Nephron progenitor cell (in vitro differentiated cells): ENCODE results near the gene TTC39C.

Source experiments
- DNase-seq: peaks from one replicate; pipeline ENCODE4 v3.0.0; 2021
- H3K27ac Mint-ChIP-seq: 2 replicates; pipeline ENCODE4 v1.8.0; 2021; ENCODE audit warnings: mild to moderate bottlenecking, moderate library complexity, mixed read lengths
- H3K27me3 Mint-ChIP-seq: 2 replicates; pipeline ENCODE4 v1.8.0; 2021; ENCODE audit warnings: mild to moderate bottlenecking, low read depth, mixed read lengths; ENCODE audit not compliant: poor library complexity
- H3K36me3 Mint-ChIP-seq: 2 replicates; pipeline ENCODE4 v1.8.0; 2021; ENCODE audit warnings: low read depth, mixed read lengths
- H3K4me1 Mint-ChIP-seq: 2 replicates; pipeline ENCODE4 v1.8.0; 2021; ENCODE audit warnings: mixed read lengths
- H3K4me3 Mint-ChIP-seq: 2 replicates; pipeline ENCODE4 v1.8.0; 2021; ENCODE audit warnings: mild to moderate bottlenecking, moderate library complexity, mixed read lengths
- H3K9me3 Mint-ChIP-seq: 2 replicates; pipeline ENCODE4 v1.8.0; 2021; ENCODE audit warnings: mild to moderate bottlenecking, moderate library complexity, mixed read lengths
- CTCF ChIP-seq: fragments of 200-600 bp; sonication (generic); IDR thresholded peaks from 2 replicates; pipeline ENCODE4 v1.5.0; 2021; ENCODE audit warnings: antibody characterized with exemption

The TTC39C gene

DNA sequence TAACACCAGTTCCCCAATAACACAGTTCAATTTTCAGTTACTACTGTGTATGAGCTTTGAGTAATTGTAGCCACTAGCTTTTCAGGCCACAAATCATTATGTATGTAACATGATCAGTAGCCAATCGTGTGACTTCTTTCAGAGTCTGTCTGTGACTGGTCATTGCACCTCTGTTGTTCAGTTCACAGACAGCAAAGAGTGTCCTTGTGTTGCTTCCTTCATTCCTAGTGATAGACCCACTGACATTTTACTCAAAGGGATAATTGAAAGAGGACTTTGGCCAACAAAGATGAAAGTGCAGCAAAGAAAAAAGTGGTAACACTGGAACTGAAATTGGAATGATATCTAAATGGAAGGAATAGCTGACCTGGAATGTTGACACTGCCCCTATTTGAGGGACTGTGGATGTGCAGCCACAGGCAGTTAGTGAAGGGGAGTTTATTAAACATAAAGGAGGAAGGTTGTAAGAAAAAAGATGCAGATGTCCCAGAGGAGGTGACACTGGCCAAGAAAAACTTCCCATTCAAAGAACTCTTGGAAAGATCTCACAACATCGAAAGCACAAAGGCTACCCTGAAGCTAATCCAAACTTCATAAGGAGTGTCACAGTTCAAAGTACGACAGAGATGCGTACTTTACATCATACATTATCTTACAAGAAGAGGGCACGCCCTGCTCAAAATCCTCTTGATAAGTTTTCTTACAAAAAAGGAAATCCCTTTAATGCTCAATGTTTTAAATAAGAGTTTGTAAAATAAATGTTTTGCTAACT, 19.3 kb downstream of the TTC39C start:
- Mint-ChIP-seq H3K9me3 (peaks cover 13% of the 10 kb centered on the region), H3K4me3 (no peak overlapping the region), H3K27me3 (peaks cover 6% of the 10 kb centered on the region), H3K36me3 (peaks cover 16% of the 10 kb centered on the region), H3K27ac (no peak overlapping the region), H3K4me1 (no peaks in the 10 kb centered on the region)
- no peak for DNase-seq
- TF ChIP-seq CTCF = no peak

- H3K27me3 Mint-ChIP-seq = peaks cover 2% of the 10 kb centered on the region
- H3K4me1 Mint-ChIP-seq = peaks cover 5% of the 10 kb centered on the region
Observed at GRCh38 chr18:24035316-24035715, 20.8 kb downstream of the TTC39C start.

GRCh38 chr18:24039671-24040070, 25.1 kb downstream of the TTC39C start:
- peaks cover 6% of the 10 kb centered on the region for H3K27me3 Mint-ChIP-seq

More at GRCh38 chr18:24035316-24035715, 20.8 kb downstream of the TTC39C start:
- H3K9me3 Mint-ChIP-seq = peaks cover 13% of the 10 kb centered on the region
- no peak overlapping the region for H3K27ac Mint-ChIP-seq
- no peak overlapping the region for H3K4me3 Mint-ChIP-seq
- H3K36me3 Mint-ChIP-seq = peaks cover 16% of the 10 kb centered on the region
- no peak for TF ChIP-seq CTCF
- DNase-seq = no peak

GRCh38 chr18:24041691-24042090, 27.1 kb downstream of the TTC39C start:
- no peak overlapping the region for H3K4me3 Mint-ChIP-seq
- peaks cover 18% of the 10 kb centered on the region for H3K9me3 Mint-ChIP-seq
- H3K36me3 Mint-ChIP-seq = peaks cover 11% of the 10 kb centered on the region
- H3K27ac Mint-ChIP-seq = no peak overlapping the region
- no peak for TF ChIP-seq CTCF
- peaks cover 5% of the 10 kb centered on the region for H3K4me1 Mint-ChIP-seq
- peaks cover 7% of the 10 kb centered on the region for H3K27me3 Mint-ChIP-seq
- no peak for DNase-seq

More at GRCh38 chr18:24039671-24040070, 25.1 kb downstream of the TTC39C start:
- Mint-ChIP-seq H3K4me3 (no peak overlapping the region), H3K27ac (no peak overlapping the region), H3K4me1 (peaks cover 5% of the 10 kb centered on the region), H3K9me3 (peaks cover 19% of the 10 kb centered on the region), H3K36me3 (peaks cover 12% of the 10 kb centered on the region)
- no peak for TF ChIP-seq CTCF
- no peak for DNase-seq

DNA sequence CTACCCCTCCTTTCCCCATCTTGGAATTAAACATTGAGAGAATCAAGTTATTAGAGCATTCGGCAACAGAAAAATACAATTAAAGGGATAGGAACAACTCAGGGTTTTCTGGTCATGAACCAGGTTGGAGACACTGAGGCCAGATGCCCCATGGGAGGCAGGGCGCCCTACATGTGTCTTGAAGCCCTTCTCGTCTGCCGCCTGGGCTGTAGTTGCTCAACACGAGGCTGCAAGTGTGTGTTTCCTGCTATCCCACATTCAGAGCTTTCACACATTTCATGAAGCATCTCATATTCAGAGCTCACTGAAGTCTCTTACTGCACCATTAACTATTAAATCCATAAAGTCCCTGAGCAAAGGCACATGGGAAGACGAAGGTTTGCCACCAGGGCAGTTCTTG, 28.8 kb downstream of the TTC39C start:
- TF ChIP-seq CTCF = no peak
- peaks cover 5% of the 10 kb centered on the region for H3K4me1 Mint-ChIP-seq
- H3K27me3 Mint-ChIP-seq = peaks cover 7% of the 10 kb centered on the region
- DNase-seq = no peak
- H3K27ac Mint-ChIP-seq = no peak overlapping the region
- peaks cover 11% of the 10 kb centered on the region for H3K36me3 Mint-ChIP-seq
- H3K9me3 Mint-ChIP-seq = peaks cover 18% of the 10 kb centered on the region
- H3K4me3 Mint-ChIP-seq = no peak overlapping the region

DNA sequence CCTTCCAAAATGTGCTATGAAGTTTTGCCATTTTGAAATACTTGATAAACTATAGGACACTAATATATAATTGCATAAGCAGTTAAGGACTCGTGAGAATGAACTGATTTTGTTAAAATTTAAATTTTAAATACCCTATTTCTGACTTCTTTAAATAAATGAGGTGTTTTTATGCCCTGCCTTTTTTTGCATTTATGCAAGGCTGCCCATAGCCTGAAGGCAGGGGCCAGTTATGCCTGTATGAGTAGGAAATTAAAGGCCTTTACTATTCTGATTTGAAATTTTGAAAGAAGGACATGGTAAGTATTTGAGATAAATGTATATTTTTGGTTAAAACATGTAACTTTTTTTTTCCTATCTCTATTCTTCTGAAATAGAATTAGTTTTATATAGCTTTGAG, 33.7 kb downstream of the TTC39C start:
- Mint-ChIP-seq H3K27ac (no peak overlapping the region), H3K4me1 (peaks cover 17% of the 10 kb centered on the region), H3K27me3 (peaks cover 4% of the 10 kb centered on the region), H3K36me3 (peaks cover 5% of the 10 kb centered on the region), H3K4me3 (no peak overlapping the region), H3K9me3 (no peaks in the 10 kb centered on the region)
- no peak for TF ChIP-seq CTCF
- no peak for DNase-seq
